Naive thymus-derived CD4-positive, alpha-beta T cell (primary cell): ENCODE data around the gene XCR1. TPM values are rescaled to one million over a fixed set of nuclear protein-coding genes. Genes with fewer than 3 reads are reported as not detected.

ENCODE experiments used
- ATAC-seq: fragments of 150-1000 bp; cut with Tn5 transposase; 2 replicates; pipeline ENCODE4 v1.10.0; 2021; ENCODE audit warnings: mild to moderate bottlenecking, moderate library complexity
- CTCF ChIA-PET: fragments of 350-600 bp; sonication (Branson Sonifier 250); formaldehyde crosslinking; loops from one replicate; lab custom pipeline; 2021; ENCODE audit warnings: antibody characterized with exemption; lab: Charles Lee
- POLR2A ChIA-PET: fragments of 350-600 bp; sonication (Branson Sonifier 250); formaldehyde crosslinking; loops from one replicate; lab custom pipeline; 2021; ENCODE audit warnings: antibody characterized with exemption, inconsistent platforms; lab: Charles Lee
- DNase-seq, 9 donors: peaks; one replicate each; pipeline versions ENCODE4 v3.0.0 to v3.0.0-alpha.2; 2020 to 2022; ENCODE audit warnings: mixed read lengths in 1 of 9
- H3K27ac ChIP-seq: one replicate; pipeline ENCODE4 v1.7.0; 2013; ENCODE audit warnings: mild to moderate bottlenecking, low read depth, low read length, moderate library complexity
- H3K27me3 ChIP-seq, 2 donors: one replicate each; pipeline ENCODE4 v1.7.0; 2013; ENCODE audit warnings: low read length in 2 of 2, mild to moderate bottlenecking in 2 of 2, moderate library complexity in 2 of 2; ENCODE audit not compliant: control insufficient read depth in 2 of 2, insufficient read depth in 2 of 2
- H3K36me3 ChIP-seq, 3 experiments: 1 replicate in 2 of 3; 2 replicates in 1 of 3; pipeline ENCODE4 v1.7.0; 2013; ENCODE audit warnings: low read length in 3 of 3, mild to moderate bottlenecking in 3 of 3, moderate library complexity in 1 of 3; ENCODE audit not compliant: insufficient read depth in 3 of 3, control insufficient read depth in 2 of 3
- H3K4me1 ChIP-seq, 2 donors: one replicate each; pipeline ENCODE4 v1.7.0; 2013; ENCODE audit warnings: low read length in 2 of 2, mild to moderate bottlenecking in 2 of 2, moderate library complexity in 1 of 2; ENCODE audit not compliant: control insufficient read depth in 2 of 2, insufficient read depth in 2 of 2
- H3K4me3 ChIP-seq: 2 replicates; pipeline ENCODE4 v1.7.0; 2013; ENCODE audit warnings: mild to moderate bottlenecking, low read length
- H3K9me3 ChIP-seq, 3 experiments: 1 replicate in 2 of 3; 2 replicates in 1 of 3; pipeline ENCODE4 v1.7.0; 2013; ENCODE audit warnings: low read length in 3 of 3; ENCODE audit not compliant: control insufficient read depth in 2 of 3
- H3K27ac Mint-ChIP-seq, 9 donors: one replicate each; pipeline ENCODE4 v1.8.0; 2020 to 2022; ENCODE audit warnings: mixed read lengths in 9 of 9, mild to moderate bottlenecking in 8 of 9, moderate library complexity in 5 of 9, inconsistent platforms in 2 of 9
- H3K27me3 Mint-ChIP-seq, 5 donors: one replicate each; pipeline ENCODE4 v1.8.0; 2021 to 2022; ENCODE audit warnings: mixed read lengths in 5 of 5, mild to moderate bottlenecking in 1 of 5
- H3K36me3 Mint-ChIP-seq, 5 donors: one replicate each; pipeline ENCODE4 v1.8.0; 2020 to 2022; ENCODE audit warnings: mixed read lengths in 5 of 5, mild to moderate bottlenecking in 3 of 5, inconsistent platforms in 1 of 5
- H3K4me1 Mint-ChIP-seq, 7 donors: one replicate each; pipeline ENCODE4 v1.8.0; 2020 to 2022; ENCODE audit warnings: mixed read lengths in 7 of 7, mild to moderate bottlenecking in 3 of 7, inconsistent platforms in 1 of 7
- H3K4me3 Mint-ChIP-seq, 10 donors: one replicate each; pipeline ENCODE4 v1.8.0; 2020 to 2022; ENCODE audit warnings: mild to moderate bottlenecking in 10 of 10, mixed read lengths in 10 of 10, moderate library complexity in 6 of 10, inconsistent platforms in 2 of 10
- H3K9me3 Mint-ChIP-seq, 11 donors: one replicate each; pipeline ENCODE4 v1.8.0; 2020 to 2022; ENCODE audit warnings: mixed read lengths in 11 of 11, mild to moderate bottlenecking in 4 of 11, inconsistent platforms in 1 of 11, moderate library complexity in 1 of 11
- intact Hi-C, 2 donors: fragments of 100-400 bp; cut with micrococcal nuclease; formaldehyde crosslinking; loops; one replicate each; pipeline ENCODE4 v1.15.1; 2023
- polyA plus RNA-seq, 2 donors: library from polyadenylated mRNA; unstranded; fragments of 300-500 nt; fragmentation: Illumina TruSeq; gene quantifications; one replicate each; pipeline ENCODE4 v1.2.3, GENCODE V29; 2021
- total RNA-seq, 6 experiments: library from RNA in 5 of 6; stranded (reverse) in 5 of 6; gene quantifications; 1 replicate in 5 of 6; 2 replicates in 1 of 6; pipeline ENCODE4 v1.2.3 and lab custom pipeline; 2021 to 2026

XCR1 gene
- total and polyA plus RNA-seq, 7 experiments from 2014 or later = 0.05 to 0.88 TPM; not detected in 5

GRCh38 chr3:45968149-45968548 lies 59.1 kb downstream of the XCR1 start:
- peak overlapping the region in 2 of 9 donors; percentile 74 to 77 for H3K27ac Mint-ChIP-seq
- H3K27me3 Mint-ChIP-seq = no peaks in the 10 kb centered on the region
- H3K27ac ChIP-seq = no peak overlapping the region
- H3K36me3 ChIP-seq = peaks cover 17 to 80% (median 37%) of the 10 kb centered on the region in 3 experiments
- H3K4me1 Mint-ChIP-seq = peaks cover 8 to 85% (median 20%) of the 10 kb centered on the region in 7 donors
- ChIA-PET CTCF (interaction anchor here (0.6 to 2.1 kb wide), 5 partner anchors 9 to 112 kb away, joined by 3 to 6 read pairs (median 3); no protein-coding TSS in a partner anchor), POLR2A (interaction anchor here (1.2 to 1.5 kb wide), 3 partner anchors 8 to 28 kb away, joined by 4 to 6 read pairs (median 4); no protein-coding TSS in a partner anchor)
- no peaks in the 10 kb centered on the region for H3K9me3 Mint-ChIP-seq
- ATAC-seq (no peak), DNase-seq (no peak)
- H3K36me3 Mint-ChIP-seq = peaks cover 26 to 81% (median 60%) of the 10 kb centered on the region in 5 donors
- no peaks in the 10 kb centered on the region for H3K9me3 ChIP-seq
- intact Hi-C loops = no loop called here
- peaks cover 9 to 99% of the 10 kb centered on the region in 2 donors for H3K4me1 ChIP-seq
- no peaks in the 10 kb centered on the region for H3K27me3 ChIP-seq
- no peak overlapping the region for H3K4me3 ChIP-seq
- H3K4me3 Mint-ChIP-seq = no peak overlapping the region

- Mint-ChIP-seq H3K4me1 (peaks cover 8 to 85% (median 20%) of the 10 kb centered on the region in 7 donors), H3K27me3 (no peaks in the 10 kb centered on the region), H3K36me3 (peaks cover 28 to 78% (median 63%) of the 10 kb centered on the region in 5 donors), H3K27ac (peak overlapping the region in 1 of 9 donors; percentile 77), H3K9me3 (no peaks in the 10 kb centered on the region), H3K4me3 (peak overlapping the region in 1 of 10 donors; percentile 62)
- DNase-seq (no peak), ATAC-seq (no peak)
- no peaks in the 10 kb centered on the region for H3K27me3 ChIP-seq
- no peak overlapping the region for H3K4me3 ChIP-seq
- H3K36me3 ChIP-seq = peaks cover 17 to 80% (median 37%) of the 10 kb centered on the region in 3 experiments
- CTCF ChIA-PET = interaction anchor here (0.9 to 2.1 kb wide), 2 partner anchors 112 to 113 kb away, joined by 3 to 6 read pairs; no protein-coding TSS in a partner anchor
- peaks cover 9 to 99% of the 10 kb centered on the region in 2 donors for H3K4me1 ChIP-seq
- H3K27ac ChIP-seq = no peak overlapping the region
- intact Hi-C loops = no loop called here
- H3K9me3 ChIP-seq = no peaks in the 10 kb centered on the region
- POLR2A ChIA-PET = interaction anchor here (1.5 kb wide), 1 partner anchor 8 kb away, joined by 6 read pairs; no protein-coding TSS in a partner anchor
Measured at GRCh38 chr3:45967724-45968123, 59.6 kb downstream of the XCR1 start.

Other genes starting within 250 kb of the XCR1 start
- gene SLC6A20, start 230.9 kb downstream of the XCR1 start, total RNA-seq = not detected
- not detected for gene SLC6A20, start 230.9 kb downstream of the XCR1 start, polyA plus RNA-seq
- gene LZTFL1, start 185.4 kb downstream of the XCR1 start, total RNA-seq = 10 to 100 TPM in 4 of 5 experiments, 1 to 10 TPM in 1; 8.5 to 15.7 (median 12.6) TPM
- gene LZTFL1, start 185.4 kb downstream of the XCR1 start, polyA plus RNA-seq = 10 to 100 TPM; 12.8 to 21.0 TPM
- under 1 TPM in 4 of 5 experiments, not detected in 1; 0.40 to 0.66 (median 0.56) TPM for gene CCR9, start 140.9 kb downstream of the XCR1 start, total RNA-seq
- gene CCR9, start 140.9 kb downstream of the XCR1 start, polyA plus RNA-seq = under 1 TPM; 0.31 to 0.45 TPM
- gene CXCR6, start 84.0 kb downstream of the XCR1 start, total RNA-seq = 10 to 100 TPM in 1 of 5 experiments, 1 to 10 TPM in 1, under 1 TPM in 2, not detected in 1; 0.19 to 33.7 (median 0.75) TPM
- under 1 TPM; 0.12 to 0.18 TPM for gene CXCR6, start 84.0 kb downstream of the XCR1 start, polyA plus RNA-seq
- 10 to 100 TPM; 20.0 to 27.5 (median 22.9) TPM for gene FYCO1, start 31.7 kb downstream of the XCR1 start, total RNA-seq
- 1 to 10 TPM in 1 of 2 donors, under 1 TPM in 1; 0.95 to 6.5 TPM for gene FYCO1, start 31.7 kb downstream of the XCR1 start, polyA plus RNA-seq
- 10 to 100 TPM in 2 of 5 experiments, 1 to 10 TPM in 3; 2.2 to 27.6 (median 4.5) TPM for gene CCR1, start 180.8 kb upstream of the XCR1 start, total RNA-seq
- under 1 TPM; 0.08 to 0.09 TPM for gene CCR1, start 180.8 kb upstream of the XCR1 start, polyA plus RNA-seq
- gene CCR3, start 215.0 kb upstream of the XCR1 start, total RNA-seq = 1 to 10 TPM in 2 of 5 experiments, under 1 TPM in 1, not detected in 2; 0.17 to 7.4 (median 2.4) TPM
- gene CCR3, start 215.0 kb upstream of the XCR1 start, polyA plus RNA-seq = not detected